ENCODE results near the gene RTF2.
"Not testable (repeated sequence)": the region's sequence is repeated elsewhere in the genome, so short reads cannot be mapped to it uniquely, and the experiment has no call there.

RTF2 gene

DNA sequence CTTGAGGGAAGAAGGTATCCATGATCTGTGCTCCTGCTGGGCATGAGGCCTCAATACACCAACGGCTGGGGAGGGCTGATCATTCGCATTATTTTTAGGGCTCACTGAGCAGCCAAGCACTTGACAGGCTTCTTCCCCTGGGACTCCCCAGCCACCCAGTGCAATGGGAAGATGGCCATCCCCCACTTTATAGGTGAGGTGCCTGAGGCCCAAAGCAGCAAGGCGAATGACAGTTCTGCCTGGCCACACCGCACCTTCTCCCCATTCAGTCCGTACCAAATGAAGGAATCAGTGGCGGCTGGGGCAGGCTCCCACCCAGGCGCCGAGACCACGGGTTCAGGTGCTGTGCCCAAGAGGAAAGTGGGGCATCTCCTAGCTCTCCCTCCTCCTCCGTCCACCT lies 51.8 kb downstream of the RTF2 start:
- peaks cover 34 to 49% of the 10 kb centered on the region in 2 donors for H3K36me3 ChIP-seq (ENCODE audit: control insufficient read depth in 1 of 2, insufficient read depth in 2 of 2, low read length in 2 of 2)
- peaks cover 0 to 23% of the 10 kb centered on the region in 2 donors for H3K4me1 ChIP-seq (ENCODE audit: control insufficient read depth in 1 of 2, insufficient read depth in 2 of 2, low read length in 2 of 2)
- peaks cover 11 to 13% of the 10 kb centered on the region in 2 donors for H3K9me3 ChIP-seq (ENCODE audit: control insufficient read depth in 1 of 2, low read length in 2 of 2)
- H3K4me3 ChIP-seq (ENCODE audit: low read depth in 1 of 2, low read length in 2 of 2) = peak overlapping the region in 1 of 2 donors; percentile 24
- H3K27ac ChIP-seq (ENCODE audit: low read length) = no peak overlapping the region
- H3K27me3 ChIP-seq (ENCODE audit: low read depth, low read length) = no peaks in the 10 kb centered on the region

DNA sequence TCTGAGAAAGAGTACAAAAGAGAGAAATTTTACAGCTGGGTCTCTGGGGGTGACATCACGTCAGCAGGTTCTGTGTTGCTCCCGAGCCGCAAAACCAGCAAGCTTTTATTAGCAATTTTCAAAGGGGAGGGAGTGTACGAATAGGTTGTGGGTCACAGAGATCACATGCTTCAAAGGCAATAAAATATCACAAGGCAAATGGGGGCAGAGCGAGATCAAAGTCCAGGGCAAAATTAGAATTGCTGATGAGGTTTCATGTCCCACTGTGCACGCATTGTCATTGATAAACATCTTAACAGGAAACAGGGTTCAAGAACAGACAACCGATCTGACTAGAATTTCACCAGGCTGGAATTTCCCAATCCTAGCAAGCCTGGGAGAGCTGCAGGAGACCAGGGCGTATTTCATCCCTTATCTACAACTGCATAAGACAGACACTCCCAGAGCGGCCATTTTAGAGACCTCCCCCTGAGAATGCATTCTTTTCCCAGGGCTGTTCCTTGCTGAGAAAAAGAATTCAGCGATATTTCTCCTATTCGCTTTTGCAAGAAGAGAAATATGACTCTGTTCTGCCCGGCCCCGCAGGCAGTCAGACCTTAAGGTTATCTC lies 52.4 kb downstream of the RTF2 start:
- H3K4me3 ChIP-seq (ENCODE audit: low read depth in 1 of 2, low read length in 2 of 2); H3K27ac ChIP-seq (ENCODE audit: low read length); H3K27me3 ChIP-seq (ENCODE audit: low read depth, low read length): not testable (repeated sequence)
- peaks cover 34 to 49% of the 10 kb centered on the region in 2 donors for H3K36me3 ChIP-seq (ENCODE audit: control insufficient read depth in 1 of 2, insufficient read depth in 2 of 2, low read length in 2 of 2)
- H3K9me3 ChIP-seq (ENCODE audit: control insufficient read depth in 1 of 2, low read length in 2 of 2) = peaks cover 11 to 13% of the 10 kb centered on the region in 2 donors
- peaks cover 0 to 19% of the 10 kb centered on the region in 2 donors for H3K4me1 ChIP-seq (ENCODE audit: control insufficient read depth in 1 of 2, insufficient read depth in 2 of 2, low read length in 2 of 2)

DNA sequence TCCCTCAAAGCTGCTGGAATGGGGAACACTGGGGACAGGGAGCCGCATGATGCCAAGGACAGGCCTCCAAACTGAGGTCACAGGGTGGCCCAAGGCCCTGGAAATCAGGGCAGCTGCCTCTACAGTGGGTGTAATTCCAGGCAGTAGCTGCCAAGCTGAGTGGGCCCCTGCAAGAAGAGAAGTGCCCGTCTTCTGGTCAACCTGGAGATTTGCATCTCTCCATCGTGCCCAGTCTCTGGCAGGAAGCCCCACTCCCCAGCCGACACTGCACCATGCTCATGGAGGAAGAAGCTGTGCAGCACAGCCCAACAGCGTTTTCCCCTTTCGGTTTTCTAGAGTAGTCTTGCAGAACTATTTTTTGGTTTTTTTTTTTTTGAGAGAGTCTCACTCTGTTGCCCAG lies 53.9 kb downstream of the RTF2 start:
- Histone ChIP-seq H3K4me3 (ENCODE audit: low read depth in 1 of 2, low read length in 2 of 2) (no peak overlapping the region), H3K27ac (ENCODE audit: low read length) (no peak overlapping the region), H3K4me1 (ENCODE audit: control insufficient read depth in 1 of 2, insufficient read depth in 2 of 2, low read length in 2 of 2) (peaks cover 0 to 5% of the 10 kb centered on the region in 2 donors), H3K36me3 (ENCODE audit: control insufficient read depth in 1 of 2, insufficient read depth in 2 of 2, low read length in 2 of 2) (peaks cover 26 to 44% of the 10 kb centered on the region in 2 donors), H3K27me3 (ENCODE audit: low read depth, low read length) (no peaks in the 10 kb centered on the region), H3K9me3 (ENCODE audit: control insufficient read depth in 1 of 2, low read length in 2 of 2) (peaks cover 11 to 13% of the 10 kb centered on the region in 2 donors)

DNA sequence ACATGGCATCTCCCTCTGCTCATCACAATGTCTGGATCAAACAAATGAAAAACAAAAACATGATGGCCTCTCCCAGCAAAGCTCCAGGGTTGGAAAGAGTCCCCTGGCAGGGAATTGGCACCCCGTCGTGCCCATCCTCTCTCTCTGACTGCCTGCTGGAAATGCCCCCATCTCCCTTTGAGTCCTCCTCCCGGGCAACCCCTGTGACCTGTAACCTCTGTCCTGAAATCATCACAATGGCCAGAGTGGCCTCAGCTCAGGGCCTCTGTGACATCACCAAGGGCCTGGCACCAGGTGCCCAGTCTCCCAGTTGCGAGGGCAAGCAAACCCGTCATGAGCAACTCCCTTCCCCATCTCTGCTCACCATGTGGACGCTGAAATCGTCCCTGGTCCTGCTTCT lies 56.0 kb downstream of the RTF2 start, which contains the start of gene FAM209A:
TSS of gene FAM209A (plus strand) at position 301 of the 400 bp plus-strand sequence. CDS start at position 366, 65 bp downstream.
- H3K27me3 ChIP-seq (ENCODE audit: low read depth, low read length); H3K4me3 ChIP-seq (ENCODE audit: low read depth in 1 of 2, low read length in 2 of 2); H3K4me1 ChIP-seq (ENCODE audit: control insufficient read depth in 1 of 2, insufficient read depth in 2 of 2, low read length in 2 of 2): not testable (repeated sequence)

DNA sequence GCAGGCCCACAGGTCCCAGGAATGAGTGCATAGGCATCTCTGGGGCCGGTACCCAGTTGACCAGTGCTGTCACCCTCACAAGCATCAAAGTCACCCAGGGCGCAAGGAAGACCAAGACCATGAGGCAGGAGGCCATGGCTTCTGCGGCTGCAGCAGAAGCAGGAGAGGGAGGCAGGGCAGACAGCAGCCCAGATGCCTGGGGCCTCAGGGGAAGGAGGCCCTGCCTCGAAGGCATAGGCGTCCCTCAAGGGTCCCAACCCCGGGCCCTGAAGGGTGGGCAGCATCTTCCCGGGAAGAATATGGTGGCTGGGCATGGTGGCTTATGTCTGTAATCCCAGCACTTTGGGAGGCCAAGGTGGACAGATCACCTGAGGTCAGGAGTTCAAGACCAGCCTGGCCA lies 59.1 kb downstream of the RTF2 start:
- Histone ChIP-seq H3K4me3 (ENCODE audit: low read depth in 1 of 2, low read length in 2 of 2) (no peak overlapping the region), H3K4me1 (ENCODE audit: control insufficient read depth in 1 of 2, insufficient read depth in 2 of 2, low read length in 2 of 2) (no peaks in the 10 kb centered on the region), H3K27ac (ENCODE audit: low read length) (no peak overlapping the region), H3K9me3 (ENCODE audit: control insufficient read depth in 1 of 2, low read length in 2 of 2) (no peaks in the 10 kb centered on the region), H3K27me3 (ENCODE audit: low read depth, low read length) (no peaks in the 10 kb centered on the region), H3K36me3 (ENCODE audit: control insufficient read depth in 1 of 2, insufficient read depth in 2 of 2, low read length in 2 of 2) (no peaks in the 10 kb centered on the region)

More for the DNA sequence above, 56.0 kb downstream of the RTF2 start, which contains the start of gene FAM209A:
- peaks cover 8 to 24% of the 10 kb centered on the region in 2 donors for H3K36me3 ChIP-seq (ENCODE audit: control insufficient read depth in 1 of 2, insufficient read depth in 2 of 2, low read length in 2 of 2)
- H3K9me3 ChIP-seq (ENCODE audit: control insufficient read depth in 1 of 2, low read length in 2 of 2) = peaks cover 7 to 13% of the 10 kb centered on the region in 2 donors
- H3K27ac ChIP-seq (ENCODE audit: low read length) = not testable (repeated sequence)

DNA sequence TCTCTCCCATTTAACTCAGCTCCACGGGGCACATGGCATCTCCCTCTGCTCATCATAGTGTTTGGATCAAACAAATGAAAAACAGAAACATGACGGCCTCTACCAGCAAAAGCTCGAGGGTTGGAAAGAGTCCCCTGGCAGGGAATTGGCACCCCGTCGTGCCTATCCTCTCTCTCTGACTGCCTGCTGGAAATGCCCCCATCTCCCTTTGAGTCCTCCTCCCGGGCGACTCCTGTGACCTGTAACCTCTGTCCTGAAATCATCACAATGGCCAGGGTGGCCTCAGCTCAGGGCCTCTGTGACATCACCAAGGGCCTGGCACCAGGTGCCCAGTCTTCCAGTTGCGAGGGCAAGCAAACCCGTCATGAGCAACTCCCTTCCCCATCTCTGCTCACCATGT lies 64.5 kb downstream of the RTF2 start, which contains the start of gene FAM209B:
TSS of gene FAM209B (plus strand) at position 301 of the 400 bp plus-strand sequence. CDS start at position 397, 96 bp downstream.
- not testable (repeated sequence) for H3K36me3 ChIP-seq (ENCODE audit: control insufficient read depth in 1 of 2, insufficient read depth in 2 of 2, low read length in 2 of 2); H3K4me1 ChIP-seq (ENCODE audit: control insufficient read depth in 1 of 2, insufficient read depth in 2 of 2, low read length in 2 of 2); H3K9me3 ChIP-seq (ENCODE audit: control insufficient read depth in 1 of 2, low read length in 2 of 2); H3K4me3 ChIP-seq (ENCODE audit: low read depth in 1 of 2, low read length in 2 of 2); H3K27ac ChIP-seq (ENCODE audit: low read length); H3K27me3 ChIP-seq (ENCODE audit: low read depth, low read length)

DNA sequence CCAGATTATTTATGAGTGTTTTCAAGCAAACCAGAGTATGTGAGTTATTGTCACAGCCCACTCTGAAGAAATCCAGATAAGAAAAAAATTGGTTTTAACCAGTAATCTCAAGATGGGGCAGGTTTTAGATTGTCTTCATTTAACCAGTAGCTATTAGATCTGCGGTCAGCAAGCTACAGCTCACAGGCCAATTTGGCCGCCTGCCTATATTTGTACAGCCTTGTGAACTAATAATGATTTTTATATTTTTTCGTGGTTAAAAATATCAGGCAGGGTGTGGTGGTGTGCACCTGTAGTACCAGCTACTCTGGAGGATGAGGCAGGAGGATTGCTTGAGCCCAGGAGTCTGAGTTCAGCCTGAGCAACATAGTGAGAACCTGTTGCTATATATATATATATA lies 69.6 kb downstream of the RTF2 start:
- Histone ChIP-seq H3K9me3 (ENCODE audit: control insufficient read depth in 1 of 2, low read length in 2 of 2) (no peaks in the 10 kb centered on the region), H3K27ac (ENCODE audit: low read length) (no peak overlapping the region), H3K4me1 (ENCODE audit: control insufficient read depth in 1 of 2, insufficient read depth in 2 of 2, low read length in 2 of 2) (no peaks in the 10 kb centered on the region), H3K4me3 (ENCODE audit: low read depth in 1 of 2, low read length in 2 of 2) (no peak overlapping the region), H3K36me3 (ENCODE audit: control insufficient read depth in 1 of 2, insufficient read depth in 2 of 2, low read length in 2 of 2) (no peaks in the 10 kb centered on the region), H3K27me3 (ENCODE audit: low read depth, low read length) (no peaks in the 10 kb centered on the region)

DNA sequence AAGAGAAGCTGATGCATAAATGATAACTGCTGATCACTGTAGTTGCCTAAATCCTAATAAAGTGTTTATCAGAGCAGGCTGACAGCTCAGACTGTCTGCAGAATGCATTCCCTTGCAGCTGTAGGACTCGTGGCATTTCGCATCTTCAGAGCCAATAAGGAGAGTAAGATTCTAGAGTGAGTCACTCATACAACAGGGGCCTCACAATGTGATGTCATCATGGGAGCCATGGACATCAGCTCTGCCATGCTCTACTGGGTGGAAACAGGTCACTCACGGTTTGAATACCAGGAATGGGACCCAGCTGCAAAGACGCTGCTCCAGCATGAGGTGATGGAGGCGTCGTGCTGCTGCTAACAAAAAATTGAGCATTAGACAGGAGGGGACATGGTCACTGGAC lies 72.0 kb downstream of the RTF2 start:
- no peaks in the 10 kb centered on the region for H3K4me1 ChIP-seq (ENCODE audit: control insufficient read depth in 1 of 2, insufficient read depth in 2 of 2, low read length in 2 of 2)
- no peaks in the 10 kb centered on the region for H3K27me3 ChIP-seq (ENCODE audit: low read depth, low read length)
- H3K4me3 ChIP-seq (ENCODE audit: low read depth in 1 of 2, low read length in 2 of 2) = no peak overlapping the region
- H3K27ac ChIP-seq (ENCODE audit: low read length) = no peak overlapping the region
- no peaks in the 10 kb centered on the region for H3K9me3 ChIP-seq (ENCODE audit: control insufficient read depth in 1 of 2, low read length in 2 of 2)
- no peaks in the 10 kb centered on the region for H3K36me3 ChIP-seq (ENCODE audit: control insufficient read depth in 1 of 2, insufficient read depth in 2 of 2, low read length in 2 of 2)

DNA sequence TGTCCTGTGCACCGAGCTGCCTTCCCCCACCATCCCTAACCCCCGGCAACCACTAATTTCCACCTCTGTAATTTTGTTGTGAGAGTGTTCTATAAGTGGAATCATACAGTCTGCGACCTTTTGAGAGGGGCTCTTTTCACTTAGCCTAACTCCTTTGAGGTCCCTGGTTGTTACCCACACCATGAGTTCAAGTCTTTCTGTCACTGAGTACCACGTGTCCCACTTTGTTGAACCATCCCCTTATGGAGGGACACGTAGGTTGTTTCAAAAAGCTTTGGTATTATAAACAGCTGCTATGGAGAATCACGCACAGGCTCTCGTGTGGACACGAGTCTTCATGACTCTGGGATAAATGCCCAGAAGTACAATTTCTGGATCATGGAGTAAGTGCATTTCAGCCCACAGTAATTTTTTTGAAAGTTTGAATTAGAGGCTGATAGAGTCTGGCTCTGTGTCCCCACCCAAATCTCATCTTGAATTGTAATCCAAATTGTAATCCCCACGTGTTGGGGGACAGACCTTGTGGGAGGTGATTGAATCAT lies 74.1 kb downstream of the RTF2 start:
- Histone ChIP-seq H3K36me3 (ENCODE audit: control insufficient read depth in 1 of 2, insufficient read depth in 2 of 2, low read length in 2 of 2) (no peaks in the 10 kb centered on the region), H3K27ac (ENCODE audit: low read length) (no peak overlapping the region), H3K27me3 (ENCODE audit: low read depth, low read length) (no peaks in the 10 kb centered on the region), H3K4me1 (ENCODE audit: control insufficient read depth in 1 of 2, insufficient read depth in 2 of 2, low read length in 2 of 2) (no peaks in the 10 kb centered on the region), H3K9me3 (ENCODE audit: control insufficient read depth in 1 of 2, low read length in 2 of 2) (no peaks in the 10 kb centered on the region), H3K4me3 (ENCODE audit: low read depth in 1 of 2, low read length in 2 of 2) (no peak overlapping the region)

DNA sequence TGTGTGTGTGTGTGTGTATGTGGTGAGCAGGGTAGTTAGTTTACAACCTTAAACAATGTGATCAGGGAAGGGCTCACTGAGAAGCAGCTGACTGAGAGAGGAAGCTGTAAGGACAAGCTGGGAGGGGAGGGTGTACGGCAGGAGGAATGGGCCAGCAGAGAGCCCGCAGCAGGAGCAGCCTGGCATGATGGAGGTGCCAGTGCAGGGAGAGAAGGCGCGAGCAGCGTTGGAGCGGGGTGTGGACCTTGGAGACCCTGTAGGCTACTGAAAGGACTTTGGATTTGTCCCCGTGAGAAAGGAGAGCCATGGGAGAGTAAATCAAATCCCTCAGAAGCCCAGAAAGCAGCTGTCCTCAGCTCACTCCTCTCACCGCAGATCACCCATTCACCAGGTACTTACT lies 83.1 kb downstream of the RTF2 start:
- no peak overlapping the region for H3K4me3 ChIP-seq (ENCODE audit: low read depth in 1 of 2, low read length in 2 of 2)
- H3K36me3 ChIP-seq (ENCODE audit: control insufficient read depth in 1 of 2, insufficient read depth in 2 of 2, low read length in 2 of 2) = no peaks in the 10 kb centered on the region
- H3K4me1 ChIP-seq (ENCODE audit: control insufficient read depth in 1 of 2, insufficient read depth in 2 of 2, low read length in 2 of 2) = peaks cover 3 to 7% of the 10 kb centered on the region in 2 donors
- H3K27me3 ChIP-seq (ENCODE audit: low read depth, low read length) = no peaks in the 10 kb centered on the region
- no peaks in the 10 kb centered on the region for H3K9me3 ChIP-seq (ENCODE audit: control insufficient read depth in 1 of 2, low read length in 2 of 2)
- H3K27ac ChIP-seq (ENCODE audit: low read length) = no peak overlapping the region

DNA sequence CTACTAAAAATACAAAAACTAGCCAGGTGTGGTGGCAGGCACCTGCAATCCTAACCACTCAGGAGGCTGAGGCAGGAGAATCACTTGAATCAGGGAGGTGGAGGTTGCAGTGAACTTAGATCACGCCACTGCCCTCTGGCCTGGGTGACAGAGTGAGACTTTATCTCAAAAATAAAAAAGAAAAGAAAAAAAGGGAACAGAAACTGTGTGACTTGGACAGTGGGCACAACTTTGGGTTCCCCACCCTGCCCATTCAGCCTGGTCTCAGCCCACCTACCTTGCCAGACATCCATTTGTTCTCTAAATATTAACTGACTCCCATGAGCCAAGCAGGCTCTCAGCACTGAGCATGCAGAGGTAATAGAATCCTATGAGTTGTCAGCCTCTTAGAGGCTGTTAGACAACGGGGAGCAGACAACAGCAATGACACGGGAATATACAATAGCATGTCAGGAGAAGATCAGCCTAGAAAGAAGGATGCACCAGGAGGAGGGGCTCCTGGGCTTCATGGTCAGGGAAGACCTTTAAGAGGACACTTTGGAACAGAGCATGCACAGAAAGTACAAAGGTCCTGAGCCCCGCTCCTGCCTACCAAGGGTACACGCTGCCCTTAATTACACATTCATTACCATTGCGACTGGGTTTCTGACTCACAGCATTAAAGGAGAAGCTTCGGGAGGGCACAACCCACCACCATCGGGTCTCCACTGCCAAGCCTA lies 84.6 kb downstream of the RTF2 start:
- peaks cover 3 to 7% of the 10 kb centered on the region in 2 donors for H3K4me1 ChIP-seq (ENCODE audit: control insufficient read depth in 1 of 2, insufficient read depth in 2 of 2, low read length in 2 of 2)
- H3K27ac ChIP-seq (ENCODE audit: low read length) = no peak overlapping the region
- H3K4me3 ChIP-seq (ENCODE audit: low read depth in 1 of 2, low read length in 2 of 2) = no peak overlapping the region
- H3K27me3 ChIP-seq (ENCODE audit: low read depth, low read length) = no peaks in the 10 kb centered on the region
- no peaks in the 10 kb centered on the region for H3K9me3 ChIP-seq (ENCODE audit: control insufficient read depth in 1 of 2, low read length in 2 of 2)
- H3K36me3 ChIP-seq (ENCODE audit: control insufficient read depth in 1 of 2, insufficient read depth in 2 of 2, low read length in 2 of 2) = no peaks in the 10 kb centered on the region
